ENCODE data around the gene TSPAN14.

TSPAN14 gene

GRCh38 chr10:80528901-80529300, 74.8 kb downstream of the TSPAN14 start:
- Histone ChIP-seq H3K27me3 (ENCODE audit: insufficient read depth, poor library complexity, severe bottlenecking) (no peaks in the 10 kb centered on the region), H3K27ac (replicated peaks) (no peak overlapping the region), H3K4me3 (replicated peaks; ENCODE audit: insufficient read depth, low read length) (no peak overlapping the region)
- no peak for DNase-seq (ENCODE audit: low read depth in 1 of 2, low spot score in 1 of 2)
- TF ChIP-seq CTCF (IDR thresholded peaks at IDR 0.05; ENCODE audit: insufficient read depth, low read length) (no peak), SPI1 (IDR thresholded peaks at IDR 0.05; ENCODE audit: borderline replicate concordance, low read depth) (no peak), POLR2AphosphoS5 (IDR thresholded peaks at IDR 0.05; ENCODE audit: low read depth) (no peak), GABPA (IDR thresholded peaks at IDR 0.05; ENCODE audit: low read depth) (no peak), REST (IDR thresholded peaks at IDR 0.05; ENCODE audit: insufficient replicate concordance, low read depth) (no peak)

GRCh38 chr10:80529604-80530003, 75.5 kb downstream of the TSPAN14 start:
- peak in 1 of 2 experiments; percentile 79 for DNase-seq (ENCODE audit: low read depth in 1 of 2, low spot score in 1 of 2)
- no peak overlapping the region for H3K4me3 ChIP-seq (replicated peaks; ENCODE audit: insufficient read depth, low read length)
- no peaks in the 10 kb centered on the region for H3K27me3 ChIP-seq (ENCODE audit: insufficient read depth, poor library complexity, severe bottlenecking)
- H3K27ac ChIP-seq (replicated peaks), result peak overlapping the region; percentile 38
- TF ChIP-seq POLR2AphosphoS5 (IDR thresholded peaks at IDR 0.05; ENCODE audit: low read depth), result no peak
- peak; percentile 51; the same call in 1 of the 2 replicates for TF ChIP-seq SPI1 (IDR thresholded peaks at IDR 0.05; ENCODE audit: borderline replicate concordance, low read depth)
- no peak for TF ChIP-seq GABPA (IDR thresholded peaks at IDR 0.05; ENCODE audit: low read depth)
- TF ChIP-seq REST (IDR thresholded peaks at IDR 0.05; ENCODE audit: insufficient replicate concordance, low read depth), result no peak
- no peak for TF ChIP-seq CTCF (IDR thresholded peaks at IDR 0.05; ENCODE audit: insufficient read depth, low read length)

GRCh38 chr10:80530251-80530650, 76.1 kb downstream of the TSPAN14 start:
- TF ChIP-seq GABPA (IDR thresholded peaks at IDR 0.05; ENCODE audit: low read depth), result no peak
- TF ChIP-seq SPI1 (IDR thresholded peaks at IDR 0.05; ENCODE audit: borderline replicate concordance, low read depth), result no peak
- no peak for TF ChIP-seq REST (IDR thresholded peaks at IDR 0.05; ENCODE audit: insufficient replicate concordance, low read depth)
- peak; percentile 34 for TF ChIP-seq CTCF (IDR thresholded peaks at IDR 0.05; ENCODE audit: insufficient read depth, low read length)
- no peak for TF ChIP-seq POLR2AphosphoS5 (IDR thresholded peaks at IDR 0.05; ENCODE audit: low read depth)
- Histone ChIP-seq H3K27ac (replicated peaks) (peak overlapping the region; percentile 38), H3K27me3 (ENCODE audit: insufficient read depth, poor library complexity, severe bottlenecking) (no peaks in the 10 kb centered on the region), H3K4me3 (replicated peaks; ENCODE audit: insufficient read depth, low read length) (no peak overlapping the region)
- peak; percentile 53 to 84 for DNase-seq (ENCODE audit: low read depth in 1 of 2, low spot score in 1 of 2)

Measured in HL-60 (cell line).